Loucy (cell line): ENCODE results near the gene GOLGA6L2.
"Not testable (repeated sequence)": the region's sequence is repeated elsewhere in the genome, so short reads cannot be mapped to it uniquely, and the experiment has no call there.

Experiments
- H2AFZ ChIP-seq: fragments of 200-600 bp; sonication (generic); 2 replicates; pipeline ENCODE4 v1.6.0; 2016; ENCODE audit warnings: antibody characterized with exemption, mild to moderate bottlenecking, low read length, moderate library complexity
- H3F3A ChIP-seq: fragments of 200-600 bp; 2 replicates; pipeline ENCODE4 v1.6.0; 2016; ENCODE audit warnings: antibody characterized with exemption, low read depth, mild to moderate bottlenecking
- H3K27me3 ChIP-seq: fragments of 200-600 bp; sonication (generic); 2 replicates; pipeline ENCODE4 v1.6.1; 2014; ENCODE audit warnings: low read length, mild to moderate bottlenecking; ENCODE audit not compliant: insufficient read depth, poor library complexity, severe bottlenecking
- H3K36me3 ChIP-seq: fragments of 200-600 bp; sonication (generic); 2 replicates; pipeline ENCODE4 v1.6.1; 2016; ENCODE audit warnings: low read length; ENCODE audit not compliant: insufficient read depth
- H3K4me1 ChIP-seq: fragments of 200-600 bp; sonication (generic); 2 replicates; pipeline ENCODE4 v1.5.1; 2014; ENCODE audit warnings: low read length, mild to moderate bottlenecking; ENCODE audit not compliant: insufficient read depth, poor library complexity, severe bottlenecking
- H3K4me2 ChIP-seq: fragments of 200-600 bp; sonication (generic); 2 replicates; pipeline ENCODE4 v1.6.0; 2014; ENCODE audit warnings: antibody characterized with exemption, low read length, low read depth, mild to moderate bottlenecking; ENCODE audit not compliant: poor library complexity, severe bottlenecking
- H3K4me3 ChIP-seq: fragments of 200-600 bp; sonication (generic); 2 replicates; pipeline ENCODE4 v1.5.1; 2014; ENCODE audit warnings: low read length, mild to moderate bottlenecking, mixed read lengths; ENCODE audit not compliant: poor library complexity, severe bottlenecking
- H3K79me2 ChIP-seq: fragments of 200-600 bp; sonication (generic); 2 replicates; pipeline ENCODE4 v1.6.1; 2014; ENCODE audit warnings: low read length; ENCODE audit not compliant: insufficient read depth
- H3K9ac ChIP-seq: fragments of 200-600 bp; sonication (generic); 2 replicates; pipeline ENCODE4 v1.6.0; 2014; ENCODE audit warnings: mild to moderate bottlenecking, low read depth, low read length, moderate library complexity; ENCODE audit not compliant: poor library complexity, severe bottlenecking
- H3K9me2 ChIP-seq: fragments of 200-600 bp; sonication (generic); replicated peaks from 2 replicates; pipeline ENCODE4 v1.6.1; 2016; ENCODE audit warnings: low read depth, low read length, mixed read lengths
- H3K9me3 ChIP-seq: fragments of 200-600 bp; sonication (generic); 2 replicates; pipeline ENCODE4 v1.6.1; 2014; ENCODE audit warnings: mild to moderate bottlenecking, antibody characterized with exemption, low read length, low read depth; ENCODE audit not compliant: insufficient read depth
- H4K20me1 ChIP-seq: fragments of 200-600 bp; sonication (generic); 2 replicates; pipeline ENCODE4 v1.6.0; 2014; ENCODE audit warnings: antibody characterized with exemption, low read length, mild to moderate bottlenecking; ENCODE audit not compliant: insufficient read depth, poor library complexity, severe bottlenecking
- EZH2phosphoT487 ChIP-seq: fragments of 200-600 bp; IDR thresholded peaks from 2 replicates; pipeline ENCODE4 v1.6.1; 2018; ENCODE audit warnings: antibody characterized with exemption, mild to moderate bottlenecking, moderate library complexity, borderline replicate concordance
- TF ChIP-seq, protein P1 (sequence below): fragments of 200-600 bp; sonication (generic); conservative IDR thresholded peaks from 2 replicates; pipeline ENCODE4 v1.5.1; 2014; ENCODE audit warnings: mild to moderate bottlenecking, antibody characterized with exemption, low read length

The GOLGA6L2 gene

DNA sequence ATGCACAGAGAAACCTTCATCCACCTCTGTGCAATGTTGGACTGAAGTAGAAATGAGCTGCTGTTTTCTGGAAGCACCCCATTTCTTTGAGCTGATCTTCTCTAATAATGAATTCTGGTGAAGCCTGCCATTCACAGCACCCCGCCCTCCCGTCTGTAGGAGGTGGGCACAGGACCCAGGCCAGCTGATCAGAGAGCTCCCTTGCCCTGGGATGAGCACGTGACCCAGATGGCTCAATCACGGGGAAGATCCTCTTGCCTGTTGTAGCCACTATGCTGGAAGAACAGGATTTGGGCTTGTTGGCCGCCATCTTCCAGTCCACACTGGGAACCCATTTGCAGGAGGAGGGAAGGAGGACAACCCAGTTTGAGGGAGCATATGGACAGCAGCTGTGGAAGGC is 44.5 kb downstream of the GOLGA6L2 start:
- no peak overlapping the region for H3K4me2 ChIP-seq
- H2AFZ ChIP-seq = no peak overlapping the region
- H3K9ac ChIP-seq = no peak overlapping the region
- no peaks in the 10 kb centered on the region for H3K36me3 ChIP-seq
- TF ChIP-seq, protein P1, sequence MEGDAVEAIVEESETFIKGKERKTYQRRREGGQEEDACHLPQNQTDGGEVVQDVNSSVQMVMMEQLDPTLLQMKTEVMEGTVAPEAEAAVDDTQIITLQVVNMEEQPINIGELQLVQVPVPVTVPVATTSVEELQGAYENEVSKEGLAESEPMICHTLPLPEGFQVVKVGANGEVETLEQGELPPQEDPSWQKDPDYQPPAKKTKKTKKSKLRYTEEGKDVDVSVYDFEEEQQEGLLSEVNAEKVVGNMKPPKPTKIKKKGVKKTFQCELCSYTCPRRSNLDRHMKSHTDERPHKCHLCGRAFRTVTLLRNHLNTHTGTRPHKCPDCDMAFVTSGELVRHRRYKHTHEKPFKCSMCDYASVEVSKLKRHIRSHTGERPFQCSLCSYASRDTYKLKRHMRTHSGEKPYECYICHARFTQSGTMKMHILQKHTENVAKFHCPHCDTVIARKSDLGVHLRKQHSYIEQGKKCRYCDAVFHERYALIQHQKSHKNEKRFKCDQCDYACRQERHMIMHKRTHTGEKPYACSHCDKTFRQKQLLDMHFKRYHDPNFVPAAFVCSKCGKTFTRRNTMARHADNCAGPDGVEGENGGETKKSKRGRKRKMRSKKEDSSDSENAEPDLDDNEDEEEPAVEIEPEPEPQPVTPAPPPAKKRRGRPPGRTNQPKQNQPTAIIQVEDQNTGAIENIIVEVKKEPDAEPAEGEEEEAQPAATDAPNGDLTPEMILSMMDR = no peak
- no peak for TF ChIP-seq EZH2phosphoT487
- H3K9me3 ChIP-seq = peaks cover 4% of the 10 kb centered on the region; the same call in 1 of the 2 replicates
- H3K79me2 ChIP-seq = no peaks in the 10 kb centered on the region
- H3K4me1 ChIP-seq = no peaks in the 10 kb centered on the region
- H3K4me3 ChIP-seq = no peak overlapping the region
- H3K27me3 ChIP-seq = no peaks in the 10 kb centered on the region
- no peaks in the 10 kb centered on the region for H3F3A ChIP-seq
- H3K9me2 ChIP-seq = no peaks in the 10 kb centered on the region
- H4K20me1 ChIP-seq = no peaks in the 10 kb centered on the region

DNA sequence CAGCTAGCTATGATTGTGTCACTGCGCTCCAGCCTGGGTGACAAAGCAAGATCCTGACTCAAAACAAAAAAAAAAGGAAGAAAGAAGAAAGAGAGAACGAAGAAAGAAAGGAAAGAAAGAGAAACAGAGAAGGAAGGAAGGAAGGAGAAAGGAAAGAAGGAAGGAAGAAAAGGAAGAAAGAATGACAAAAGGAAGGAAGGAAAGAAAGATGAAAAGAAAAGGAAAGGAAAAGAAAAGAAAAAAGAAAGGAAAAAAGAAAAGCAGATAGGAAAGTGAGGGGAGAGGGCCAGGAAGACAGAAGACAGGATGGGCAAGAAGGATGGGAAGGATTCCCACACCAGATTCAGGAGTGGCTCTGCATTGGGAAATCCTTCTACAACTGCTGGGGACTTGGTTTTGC is 44.9 kb downstream of the GOLGA6L2 start:
- Histone ChIP-seq H3K9ac (no peak overlapping the region), H4K20me1 (no peaks in the 10 kb centered on the region), H3K79me2 (no peaks in the 10 kb centered on the region), H3F3A (no peaks in the 10 kb centered on the region), H3K9me3 (peaks cover 5% of the 10 kb centered on the region; the same call in 1 of the 2 replicates), H3K4me1 (no peaks in the 10 kb centered on the region), H3K4me2 (no peak overlapping the region), H3K27me3 (no peaks in the 10 kb centered on the region), H2AFZ (no peak overlapping the region), H3K9me2 (no peaks in the 10 kb centered on the region), H3K36me3 (no peaks in the 10 kb centered on the region), H3K4me3 (no peak overlapping the region)
- TF ChIP-seq EZH2phosphoT487 = no peak
- TF ChIP-seq, protein P1 = no peak

DNA sequence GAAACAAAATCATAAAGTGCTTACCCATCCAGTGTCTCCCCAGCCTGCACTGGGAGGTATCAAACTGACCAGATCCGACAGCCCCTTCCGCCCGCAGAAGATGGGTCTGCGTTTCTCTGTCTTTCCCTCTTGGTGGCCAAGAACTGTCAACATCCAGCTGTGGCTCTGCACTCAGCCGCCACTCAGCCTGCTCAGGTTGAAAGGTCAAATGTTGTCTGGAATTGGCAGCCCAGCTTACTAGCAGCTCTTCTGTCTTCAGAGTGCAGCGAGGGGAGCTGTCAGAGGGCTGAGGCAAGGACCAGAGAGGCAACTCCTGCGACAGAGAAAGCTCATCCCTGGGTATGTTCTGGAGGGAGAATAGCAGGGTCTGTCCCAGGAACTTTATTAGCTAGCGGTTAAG is 45.4 kb downstream of the GOLGA6L2 start:
- H2AFZ ChIP-seq = no peak overlapping the region
- no peaks in the 10 kb centered on the region for H3K4me1 ChIP-seq
- no peak overlapping the region for H3K4me3 ChIP-seq
- H3K9me3 ChIP-seq = peaks cover 5% of the 10 kb centered on the region; the same call in 1 of the 2 replicates
- H3K4me2 ChIP-seq = no peak overlapping the region
- no peaks in the 10 kb centered on the region for H3K36me3 ChIP-seq
- no peaks in the 10 kb centered on the region for H3F3A ChIP-seq
- no peak overlapping the region for H3K9ac ChIP-seq
- TF ChIP-seq, protein P1 = no peak
- H3K27me3 ChIP-seq = no peaks in the 10 kb centered on the region
- no peaks in the 10 kb centered on the region for H3K9me2 ChIP-seq
- no peaks in the 10 kb centered on the region for H4K20me1 ChIP-seq
- no peaks in the 10 kb centered on the region for H3K79me2 ChIP-seq

DNA sequence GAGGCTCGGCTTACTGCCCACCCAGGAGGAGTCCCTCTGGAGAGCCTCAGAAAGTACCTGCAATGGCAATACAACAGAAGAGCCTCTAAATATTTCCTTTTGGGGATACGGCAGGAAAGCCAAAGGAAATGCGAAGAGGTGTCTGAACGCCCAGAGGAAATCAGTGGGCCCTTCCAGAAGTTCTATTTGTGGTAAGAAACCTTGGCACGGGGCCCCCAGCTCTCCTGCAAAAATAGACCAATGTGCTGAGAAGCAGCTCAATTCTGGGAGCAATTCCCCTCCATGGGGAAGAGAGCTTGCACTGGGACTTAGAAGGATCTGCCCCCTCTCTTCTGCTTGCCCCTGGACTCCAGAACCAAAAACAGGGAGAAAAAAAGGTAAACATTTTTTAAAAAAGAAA is 47.8 kb downstream of the GOLGA6L2 start:
- not testable (repeated sequence) for H3K9me3 ChIP-seq, H3K4me2 ChIP-seq, H3K9me2 ChIP-seq, H3K4me1 ChIP-seq, H3K27me3 ChIP-seq, H3K79me2 ChIP-seq, H3F3A ChIP-seq, H4K20me1 ChIP-seq, H3K4me3 ChIP-seq, H2AFZ ChIP-seq, H3K9ac ChIP-seq, H3K36me3 ChIP-seq

DNA sequence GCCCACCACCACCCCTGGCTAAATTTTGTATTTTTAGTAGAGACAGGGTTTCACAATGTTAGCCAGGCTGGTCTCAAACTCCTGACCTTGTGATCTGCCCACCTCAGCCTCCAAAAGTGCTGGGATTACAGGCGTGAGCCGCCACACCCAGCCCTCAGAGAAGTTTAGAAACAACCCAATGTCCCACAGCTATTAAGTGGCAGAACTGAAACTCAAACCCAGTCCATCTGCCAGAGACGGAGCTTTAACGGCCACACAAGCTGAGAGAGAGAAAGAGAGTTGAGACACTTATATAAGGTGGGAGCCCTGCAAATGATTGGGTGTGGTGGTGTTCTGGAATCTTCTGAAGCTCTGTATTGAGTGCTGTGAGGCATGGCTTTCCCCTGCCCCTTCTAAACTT is 48.7 kb downstream of the GOLGA6L2 start:
- H3K27me3 ChIP-seq, H3K9me2 ChIP-seq, H3K9ac ChIP-seq, H3K4me3 ChIP-seq, H3K4me2 ChIP-seq, H3K9me3 ChIP-seq, H3K36me3 ChIP-seq, H3K4me1 ChIP-seq, H3K79me2 ChIP-seq, H4K20me1 ChIP-seq, H3F3A ChIP-seq, H2AFZ ChIP-seq: not testable (repeated sequence)
